H1 (cell line): ENCODE results near the gene KDM4E. TPM values are rescaled to one million over a fixed set of nuclear protein-coding genes. Genes with fewer than 3 reads are reported as not detected.

Experiments
- FOSL1 ChIP-seq: IDR thresholded peaks from 2 replicates; pipeline ENCODE4 v1.6.1; 2011; ENCODE audit warnings: mild to moderate bottlenecking, low read depth, low read length, moderate library complexity; ENCODE audit not compliant: insufficient read depth
- GTF2F1 ChIP-seq: IDR thresholded peaks from 2 replicates; pipeline ENCODE4 v1.6.1; 2012; ENCODE audit warnings: low read depth, low read length, improper control_type of control experiment, borderline replicate concordance
- NANOG ChIP-seq: IDR thresholded peaks from 2 replicates; pipeline ENCODE4 v1.6.1; 2011; ENCODE audit warnings: low read length, low read depth, mild to moderate bottlenecking, inconsistent platforms; ENCODE audit not compliant: insufficient read depth, poor library complexity, severe bottlenecking
- RAD21 ChIP-seq, 2 experiments: IDR thresholded peaks in 1 of 2; conservative IDR thresholded peaks in 1 of 2; 2 replicates each; pipeline ENCODE4 v1.6.1; 2011; ENCODE audit warnings: low read depth in 2 of 2, low read length in 2 of 2, improper control_type of control experiment in 1 of 2, inconsistent platforms in 1 of 2, mild to moderate bottlenecking in 1 of 2, moderate library complexity in 1 of 2
- RXRA ChIP-seq: IDR thresholded peaks from 2 replicates; pipeline ENCODE4 v1.6.1; 2011; ENCODE audit warnings: low read depth, mild to moderate bottlenecking, low read length, moderate library complexity; ENCODE audit not compliant: insufficient read depth
- SIRT6 ChIP-seq: IDR thresholded peaks from one replicate; pipeline ENCODE4 v1.7.1; 2012; ENCODE audit warnings: low read length, inconsistent platforms
- SIX5 ChIP-seq: IDR thresholded peaks from 2 replicates; pipeline ENCODE4 v1.6.1; 2011; ENCODE audit warnings: mild to moderate bottlenecking, low read depth, low read length
- TAF1 ChIP-seq: IDR thresholded peaks from 2 replicates; pipeline ENCODE4 v1.6.1; 2011; ENCODE audit warnings: mild to moderate bottlenecking, low read depth, low read length
- polyA plus RNA-seq, 7 experiments: library from polyadenylated mRNA; depleted of rRNA in 3 of 7; stranded (reverse) in 5 of 7; unstranded in 2 of 7; fragments of >200 nt in 5 of 7; fragments of 200-250 nt in 2 of 7; gene quantifications; 1 replicate in 5 of 7; 2 replicates in 1 of 7; 4 replicates in 1 of 7; pipeline versions ENCODE4 v1.2.1 to v1.2.3, GENCODE V29; 2011 to 2013; ENCODE audit warnings: missing spikeins in 2 of 7, mixed read lengths in 2 of 7
- total RNA-seq: library from RNA; stranded (reverse); fragmentation: NEBNext Ultra II Directional; extraction: Animal tissue kit (Norgen Biotek cat#: 25700); gene quantifications from 2 replicates; pipeline ENCODE4 v1.2.1, GENCODE V29; 2021
- TF ChIP-seq, protein P1 (sequence below): fragments of 300-600 bp; sonication (generic); IDR thresholded peaks from 2 replicates; pipeline ENCODE4 v1.7.1; 2012; ENCODE audit warnings: low read length, moderate library complexity, mild to moderate bottlenecking, inconsistent platforms; ENCODE audit not compliant: insufficient replicate concordance
- TF ChIP-seq, protein P2 (sequence below): IDR thresholded peaks from 2 replicates; pipeline ENCODE4 v1.6.1; 2012; ENCODE audit warnings: inconsistent platforms
- TF ChIP-seq, protein P3 (sequence below): IDR thresholded peaks from 2 replicates; pipeline ENCODE4 v1.6.1; 2012; ENCODE audit warnings: inconsistent platforms

Gene KDM4E
- total and polyA plus RNA-seq, 2 of the 8 experiments (the other 6 are each of a cell fraction or from before 2014, with no cell fraction given), result not detected

DNA sequence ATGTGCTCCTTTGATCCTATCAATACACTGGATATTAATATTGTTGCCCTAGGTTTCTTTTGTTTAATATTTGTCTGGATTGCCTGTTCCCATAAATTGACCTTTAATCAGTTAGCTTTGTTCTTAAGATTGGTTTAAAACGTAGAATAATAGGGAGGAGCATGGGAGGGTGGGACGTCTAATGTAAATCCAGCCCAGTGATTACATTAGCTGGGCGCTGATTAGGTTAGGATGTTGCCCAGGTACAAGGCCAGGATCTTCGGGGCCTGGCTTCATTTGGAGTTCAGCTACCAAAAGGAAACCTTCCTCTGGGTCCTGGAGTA is 41.6 kb downstream of the KDM4E start, which contains the start of gene SRSF8 (continued):
- TF ChIP-seq, protein P1, sequence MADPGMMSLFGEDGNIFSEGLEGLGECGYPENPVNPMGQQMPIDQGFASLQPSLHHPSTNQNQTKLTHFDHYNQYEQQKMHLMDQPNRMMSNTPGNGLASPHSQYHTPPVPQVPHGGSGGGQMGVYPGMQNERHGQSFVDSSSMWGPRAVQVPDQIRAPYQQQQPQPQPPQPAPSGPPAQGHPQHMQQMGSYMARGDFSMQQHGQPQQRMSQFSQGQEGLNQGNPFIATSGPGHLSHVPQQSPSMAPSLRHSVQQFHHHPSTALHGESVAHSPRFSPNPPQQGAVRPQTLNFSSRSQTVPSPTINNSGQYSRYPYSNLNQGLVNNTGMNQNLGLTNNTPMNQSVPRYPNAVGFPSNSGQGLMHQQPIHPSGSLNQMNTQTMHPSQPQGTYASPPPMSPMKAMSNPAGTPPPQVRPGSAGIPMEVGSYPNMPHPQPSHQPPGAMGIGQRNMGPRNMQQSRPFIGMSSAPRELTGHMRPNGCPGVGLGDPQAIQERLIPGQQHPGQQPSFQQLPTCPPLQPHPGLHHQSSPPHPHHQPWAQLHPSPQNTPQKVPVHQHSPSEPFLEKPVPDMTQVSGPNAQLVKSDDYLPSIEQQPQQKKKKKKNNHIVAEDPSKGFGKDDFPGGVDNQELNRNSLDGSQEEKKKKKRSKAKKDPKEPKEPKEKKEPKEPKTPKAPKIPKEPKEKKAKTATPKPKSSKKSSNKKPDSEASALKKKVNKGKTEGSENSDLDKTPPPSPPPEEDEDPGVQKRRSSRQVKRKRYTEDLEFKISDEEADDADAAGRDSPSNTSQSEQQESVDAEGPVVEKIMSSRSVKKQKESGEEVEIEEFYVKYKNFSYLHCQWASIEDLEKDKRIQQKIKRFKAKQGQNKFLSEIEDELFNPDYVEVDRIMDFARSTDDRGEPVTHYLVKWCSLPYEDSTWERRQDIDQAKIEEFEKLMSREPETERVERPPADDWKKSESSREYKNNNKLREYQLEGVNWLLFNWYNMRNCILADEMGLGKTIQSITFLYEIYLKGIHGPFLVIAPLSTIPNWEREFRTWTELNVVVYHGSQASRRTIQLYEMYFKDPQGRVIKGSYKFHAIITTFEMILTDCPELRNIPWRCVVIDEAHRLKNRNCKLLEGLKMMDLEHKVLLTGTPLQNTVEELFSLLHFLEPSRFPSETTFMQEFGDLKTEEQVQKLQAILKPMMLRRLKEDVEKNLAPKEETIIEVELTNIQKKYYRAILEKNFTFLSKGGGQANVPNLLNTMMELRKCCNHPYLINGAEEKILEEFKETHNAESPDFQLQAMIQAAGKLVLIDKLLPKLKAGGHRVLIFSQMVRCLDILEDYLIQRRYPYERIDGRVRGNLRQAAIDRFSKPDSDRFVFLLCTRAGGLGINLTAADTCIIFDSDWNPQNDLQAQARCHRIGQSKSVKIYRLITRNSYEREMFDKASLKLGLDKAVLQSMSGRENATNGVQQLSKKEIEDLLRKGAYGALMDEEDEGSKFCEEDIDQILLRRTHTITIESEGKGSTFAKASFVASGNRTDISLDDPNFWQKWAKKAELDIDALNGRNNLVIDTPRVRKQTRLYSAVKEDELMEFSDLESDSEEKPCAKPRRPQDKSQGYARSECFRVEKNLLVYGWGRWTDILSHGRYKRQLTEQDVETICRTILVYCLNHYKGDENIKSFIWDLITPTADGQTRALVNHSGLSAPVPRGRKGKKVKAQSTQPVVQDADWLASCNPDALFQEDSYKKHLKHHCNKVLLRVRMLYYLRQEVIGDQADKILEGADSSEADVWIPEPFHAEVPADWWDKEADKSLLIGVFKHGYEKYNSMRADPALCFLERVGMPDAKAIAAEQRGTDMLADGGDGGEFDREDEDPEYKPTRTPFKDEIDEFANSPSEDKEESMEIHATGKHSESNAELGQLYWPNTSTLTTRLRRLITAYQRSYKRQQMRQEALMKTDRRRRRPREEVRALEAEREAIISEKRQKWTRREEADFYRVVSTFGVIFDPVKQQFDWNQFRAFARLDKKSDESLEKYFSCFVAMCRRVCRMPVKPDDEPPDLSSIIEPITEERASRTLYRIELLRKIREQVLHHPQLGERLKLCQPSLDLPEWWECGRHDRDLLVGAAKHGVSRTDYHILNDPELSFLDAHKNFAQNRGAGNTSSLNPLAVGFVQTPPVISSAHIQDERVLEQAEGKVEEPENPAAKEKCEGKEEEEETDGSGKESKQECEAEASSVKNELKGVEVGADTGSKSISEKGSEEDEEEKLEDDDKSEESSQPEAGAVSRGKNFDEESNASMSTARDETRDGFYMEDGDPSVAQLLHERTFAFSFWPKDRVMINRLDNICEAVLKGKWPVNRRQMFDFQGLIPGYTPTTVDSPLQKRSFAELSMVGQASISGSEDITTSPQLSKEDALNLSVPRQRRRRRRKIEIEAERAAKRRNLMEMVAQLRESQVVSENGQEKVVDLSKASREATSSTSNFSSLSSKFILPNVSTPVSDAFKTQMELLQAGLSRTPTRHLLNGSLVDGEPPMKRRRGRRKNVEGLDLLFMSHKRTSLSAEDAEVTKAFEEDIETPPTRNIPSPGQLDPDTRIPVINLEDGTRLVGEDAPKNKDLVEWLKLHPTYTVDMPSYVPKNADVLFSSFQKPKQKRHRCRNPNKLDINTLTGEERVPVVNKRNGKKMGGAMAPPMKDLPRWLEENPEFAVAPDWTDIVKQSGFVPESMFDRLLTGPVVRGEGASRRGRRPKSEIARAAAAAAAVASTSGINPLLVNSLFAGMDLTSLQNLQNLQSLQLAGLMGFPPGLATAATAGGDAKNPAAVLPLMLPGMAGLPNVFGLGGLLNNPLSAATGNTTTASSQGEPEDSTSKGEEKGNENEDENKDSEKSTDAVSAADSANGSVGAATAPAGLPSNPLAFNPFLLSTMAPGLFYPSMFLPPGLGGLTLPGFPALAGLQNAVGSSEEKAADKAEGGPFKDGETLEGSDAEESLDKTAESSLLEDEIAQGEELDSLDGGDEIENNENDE, result no peak
- no peak; the same call in 1 of the 2 replicates for TF ChIP-seq TAF1
- no peak for TF ChIP-seq FOSL1
- no peak for TF ChIP-seq NANOG
- TF ChIP-seq GTF2F1, result no peak
- TF ChIP-seq, protein P2, sequence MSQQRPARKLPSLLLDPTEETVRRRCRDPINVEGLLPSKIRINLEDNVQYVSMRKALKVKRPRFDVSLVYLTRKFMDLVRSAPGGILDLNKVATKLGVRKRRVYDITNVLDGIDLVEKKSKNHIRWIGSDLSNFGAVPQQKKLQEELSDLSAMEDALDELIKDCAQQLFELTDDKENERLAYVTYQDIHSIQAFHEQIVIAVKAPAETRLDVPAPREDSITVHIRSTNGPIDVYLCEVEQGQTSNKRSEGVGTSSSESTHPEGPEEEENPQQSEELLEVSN, result no peak
- TF ChIP-seq, protein P3, sequence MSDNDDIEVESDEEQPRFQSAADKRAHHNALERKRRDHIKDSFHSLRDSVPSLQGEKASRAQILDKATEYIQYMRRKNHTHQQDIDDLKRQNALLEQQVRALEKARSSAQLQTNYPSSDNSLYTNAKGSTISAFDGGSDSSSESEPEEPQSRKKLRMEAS, result no peak
- no peak for TF ChIP-seq SIX5
- no peak for TF ChIP-seq SIRT6
- no peak for TF ChIP-seq RXRA
- no peak for TF ChIP-seq RAD21 (IDR thresholded peaks at IDR 0.05 in 1 of 2, conservative IDR thresholded peaks at IDR 0.05 in 1 of 2; ENCODE audit: low read depth in 2 of 2, low read length in 2 of 2)
